ENCODE data around the gene SPIC. TPM values are rescaled to one million over a fixed set of nuclear protein-coding genes. Genes with fewer than 3 reads are reported as not detected.

SPIC gene
- total RNA-seq, 1 experiment from 2014 or later = not detected

GRCh38 chr12:101439236-101439635 is 35.9 kb upstream of the SPIC start:
- Histone ChIP-seq H3K9ac (ENCODE audit: low read length) (no peak overlapping the region), H3K4me3 (ENCODE audit: low read length) (no peak overlapping the region), H3F3A (ENCODE audit: low read length, unreplicated experiment) (no peaks in the 10 kb centered on the region), H3K27ac (ENCODE audit: low read length) (no peak overlapping the region), H3K79me2 (ENCODE audit: low read length) (no peaks in the 10 kb centered on the region), H3K36me3 (ENCODE audit: low read depth, low read length) (no peaks in the 10 kb centered on the region), H3K9me3 (ENCODE audit: low read length) (no peaks in the 10 kb centered on the region), H3K9me2 (replicated peaks; ENCODE audit: low read length) (no peaks in the 10 kb centered on the region), H4K20me1 (ENCODE audit: low read length) (no peaks in the 10 kb centered on the region), H3K27me3 (ENCODE audit: low read length) (peaks cover 18% of the 10 kb centered on the region; the same call in 1 of the 2 replicates), H2AFZ (ENCODE audit: low read length) (no peak overlapping the region), H3K4me2 (ENCODE audit: low read length) (no peak overlapping the region), H3K4me1 (ENCODE audit: insufficient read depth, low read length) (no peaks in the 10 kb centered on the region)
- CTCF ChIA-PET = no interaction called here
- no TSS peak for BruUV-seq (replicated peaks)
- intact Hi-C loops (cut with micrococcal nuclease) = no loop called here
- ATAC-seq (no peak), DNase-seq (no peak)
- TF ChIP-seq, protein P1, sequence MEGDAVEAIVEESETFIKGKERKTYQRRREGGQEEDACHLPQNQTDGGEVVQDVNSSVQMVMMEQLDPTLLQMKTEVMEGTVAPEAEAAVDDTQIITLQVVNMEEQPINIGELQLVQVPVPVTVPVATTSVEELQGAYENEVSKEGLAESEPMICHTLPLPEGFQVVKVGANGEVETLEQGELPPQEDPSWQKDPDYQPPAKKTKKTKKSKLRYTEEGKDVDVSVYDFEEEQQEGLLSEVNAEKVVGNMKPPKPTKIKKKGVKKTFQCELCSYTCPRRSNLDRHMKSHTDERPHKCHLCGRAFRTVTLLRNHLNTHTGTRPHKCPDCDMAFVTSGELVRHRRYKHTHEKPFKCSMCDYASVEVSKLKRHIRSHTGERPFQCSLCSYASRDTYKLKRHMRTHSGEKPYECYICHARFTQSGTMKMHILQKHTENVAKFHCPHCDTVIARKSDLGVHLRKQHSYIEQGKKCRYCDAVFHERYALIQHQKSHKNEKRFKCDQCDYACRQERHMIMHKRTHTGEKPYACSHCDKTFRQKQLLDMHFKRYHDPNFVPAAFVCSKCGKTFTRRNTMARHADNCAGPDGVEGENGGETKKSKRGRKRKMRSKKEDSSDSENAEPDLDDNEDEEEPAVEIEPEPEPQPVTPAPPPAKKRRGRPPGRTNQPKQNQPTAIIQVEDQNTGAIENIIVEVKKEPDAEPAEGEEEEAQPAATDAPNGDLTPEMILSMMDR (conservative IDR thresholded peaks at IDR 0.05; ENCODE audit: low read depth, low read length) = no peak
- no peak for TF ChIP-seq EZH2 (IDR thresholded peaks at IDR 0.05; ENCODE audit: low read length, unreplicated experiment)
- no peak for TF ChIP-seq EZH2phosphoT487 (IDR thresholded peaks at IDR 0.05; ENCODE audit: borderline replicate concordance, low read length)
- POLR2A ChIA-PET (ENCODE audit: unreplicated experiment) = no interaction called here

- ChIA-PET CTCF (interaction anchor here (0.7 kb wide), 1 partner anchor 398 kb away, joined by 3 read pairs; no protein-coding TSS in a partner anchor), POLR2A (ENCODE audit: unreplicated experiment) (no interaction called here)
- no TSS peak for BruUV-seq (replicated peaks)
- H3K4me3 ChIP-seq (ENCODE audit: low read length) = no peak overlapping the region
- no peaks in the 10 kb centered on the region for H3K4me1 ChIP-seq (ENCODE audit: insufficient read depth, low read length)
- no peak overlapping the region for H3K9ac ChIP-seq (ENCODE audit: low read length)
- H3K4me2 ChIP-seq (ENCODE audit: low read length) = no peak overlapping the region
- H3K9me3 ChIP-seq (ENCODE audit: low read length) = no peaks in the 10 kb centered on the region
- H3K79me2 ChIP-seq (ENCODE audit: low read length) = no peaks in the 10 kb centered on the region
- TF ChIP-seq EZH2phosphoT487 (IDR thresholded peaks at IDR 0.05; ENCODE audit: borderline replicate concordance, low read length) (no peak), EZH2 (IDR thresholded peaks at IDR 0.05; ENCODE audit: low read length, unreplicated experiment) (no peak)
- TF ChIP-seq, protein P1 (conservative IDR thresholded peaks at IDR 0.05; ENCODE audit: low read depth, low read length) = no peak
- no peak overlapping the region for H2AFZ ChIP-seq (ENCODE audit: low read length)
- H4K20me1 ChIP-seq (ENCODE audit: low read length) = no peaks in the 10 kb centered on the region
- no peaks in the 10 kb centered on the region for H3K36me3 ChIP-seq (ENCODE audit: low read depth, low read length)
- ATAC-seq = no peak
- H3K9me2 ChIP-seq (replicated peaks; ENCODE audit: low read length) = no peaks in the 10 kb centered on the region
- no peaks in the 10 kb centered on the region for H3F3A ChIP-seq (ENCODE audit: low read length, unreplicated experiment)
- DNase-seq = no peak
- H3K27me3 ChIP-seq (ENCODE audit: low read length) = peaks cover 14% of the 10 kb centered on the region; the same call in 1 of the 2 replicates
- no peak overlapping the region for H3K27ac ChIP-seq (ENCODE audit: low read length)
- intact Hi-C loops (cut with micrococcal nuclease) = no loop called here
Measured at GRCh38 chr12:101441461-101442224, 33.5 kb upstream of the SPIC start.

GRCh38 chr12:101455685-101456084 is 19.5 kb upstream of the SPIC start:
- DNase-seq (no peak), ATAC-seq (no peak)
- H3K9me2 ChIP-seq (replicated peaks; ENCODE audit: low read length) = no peaks in the 10 kb centered on the region
- no peaks in the 10 kb centered on the region for H3K27me3 ChIP-seq (ENCODE audit: low read length)
- TF ChIP-seq EZH2 (IDR thresholded peaks at IDR 0.05; ENCODE audit: low read length, unreplicated experiment) = no peak
- TF ChIP-seq EZH2phosphoT487 (IDR thresholded peaks at IDR 0.05; ENCODE audit: borderline replicate concordance, low read length) = no peak
- TF ChIP-seq, protein P1 (conservative IDR thresholded peaks at IDR 0.05; ENCODE audit: low read depth, low read length) = no peak
- H3K36me3 ChIP-seq (ENCODE audit: low read depth, low read length) = no peaks in the 10 kb centered on the region
- peak overlapping the region; percentile 60 for H2AFZ ChIP-seq (ENCODE audit: low read length)
- POLR2A ChIA-PET (ENCODE audit: unreplicated experiment) = no interaction called here
- no peaks in the 10 kb centered on the region for H4K20me1 ChIP-seq (ENCODE audit: low read length)
- H3K4me1 ChIP-seq (ENCODE audit: insufficient read depth, low read length) = peaks cover 10% of the 10 kb centered on the region
- BruUV-seq (replicated peaks) = no TSS peak
- no peak overlapping the region for H3K4me3 ChIP-seq (ENCODE audit: low read length)
- no peak overlapping the region for H3K27ac ChIP-seq (ENCODE audit: low read length)
- no peak overlapping the region for H3K9ac ChIP-seq (ENCODE audit: low read length)
- no peaks in the 10 kb centered on the region for H3K79me2 ChIP-seq (ENCODE audit: low read length)
- intact Hi-C loops (cut with micrococcal nuclease) = no loop called here
- CTCF ChIA-PET = no interaction called here
- H3K4me2 ChIP-seq (ENCODE audit: low read length) = no peak overlapping the region
- no peaks in the 10 kb centered on the region for H3F3A ChIP-seq (ENCODE audit: low read length, unreplicated experiment)
- no peaks in the 10 kb centered on the region for H3K9me3 ChIP-seq (ENCODE audit: low read length)
